ENCODE data around the gene GRID1.
"Not testable (repeated sequence)": the region's sequence is repeated elsewhere in the genome, so short reads cannot be mapped to it uniquely, and the experiment has no call there.

Gene GRID1

DNA sequence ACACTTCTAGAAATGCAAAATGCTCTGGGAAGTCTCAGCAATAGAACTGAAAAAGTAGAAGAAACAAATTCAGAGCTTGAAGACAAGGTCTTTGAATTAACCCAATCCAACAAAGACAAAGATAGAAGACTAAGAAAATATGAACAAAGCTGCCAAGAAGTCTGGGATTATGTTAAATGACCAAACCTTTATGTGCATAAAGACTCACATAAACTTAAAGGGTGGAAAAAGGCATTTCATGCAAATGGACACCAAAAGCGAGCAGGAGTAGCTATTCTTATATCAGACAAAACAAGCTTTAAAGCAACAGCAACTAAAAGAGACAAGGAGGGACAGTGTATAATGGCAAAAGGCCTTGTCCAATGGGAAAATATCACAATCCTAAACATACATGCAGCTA lies 274.3 kb downstream of the GRID1 start:
- not testable (repeated sequence) for DNase-seq

DNA sequence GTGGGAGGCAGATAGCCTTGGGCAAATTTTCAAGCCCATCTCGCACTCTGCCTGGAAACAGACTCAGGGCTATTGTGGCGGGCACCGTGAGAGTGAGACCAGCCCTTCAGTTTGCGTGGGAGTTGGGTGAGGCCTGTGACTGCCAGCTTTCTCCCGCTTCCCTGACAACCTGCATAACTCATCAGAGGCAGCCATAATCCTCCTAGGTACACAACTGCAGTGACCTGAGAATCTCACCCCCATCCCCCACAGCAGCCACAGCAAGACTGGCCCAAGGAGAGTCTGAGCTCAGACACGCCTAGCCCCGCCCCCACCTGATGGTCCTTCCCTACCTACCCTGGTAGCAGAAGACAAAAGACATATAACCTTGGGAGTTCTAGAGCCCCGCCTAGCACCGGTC lies 275.4 kb downstream of the GRID1 start:
- DNase-seq = no peak

DNA sequence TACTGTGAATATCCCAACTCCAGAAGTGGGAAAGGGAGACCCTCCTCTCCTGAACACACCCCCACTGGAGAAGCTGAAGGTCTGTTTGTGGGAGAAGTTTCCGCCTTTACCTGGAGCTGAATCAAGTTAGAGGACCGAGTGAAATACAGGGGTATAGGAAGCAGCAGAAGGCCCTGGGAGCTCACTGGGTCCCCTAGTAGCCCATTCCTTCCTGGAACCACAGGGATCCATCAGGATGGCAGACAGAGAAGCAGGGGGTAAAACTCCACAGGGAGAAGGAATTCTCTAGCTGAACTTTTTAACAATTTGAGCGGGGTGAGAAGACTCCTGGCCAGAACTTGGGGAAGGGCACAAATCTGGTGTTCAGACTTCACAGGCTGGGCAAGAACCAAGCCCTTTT lies 275.8 kb downstream of the GRID1 start:
- no peak for DNase-seq

DNA sequence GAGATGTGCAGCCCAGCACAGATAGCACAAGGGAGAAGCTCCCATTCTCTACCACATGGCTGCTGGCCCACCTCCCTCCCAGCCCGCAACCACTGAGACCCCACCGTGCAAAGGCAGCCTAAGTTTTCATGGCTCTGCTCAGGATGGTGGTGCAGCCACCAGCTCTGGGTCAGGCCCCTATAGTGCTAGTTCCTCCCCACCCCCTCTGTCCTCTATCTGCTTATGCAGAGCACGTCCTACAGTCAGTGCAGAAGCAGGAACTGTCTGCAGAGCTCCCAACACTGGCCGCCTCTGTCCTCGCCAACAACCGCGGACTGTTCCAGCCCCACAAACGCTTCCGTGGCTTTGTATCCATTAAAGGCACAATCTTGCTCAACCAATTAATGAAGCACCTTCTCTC lies 278.9 kb downstream of the GRID1 start:
- DNase-seq = peak in 53 of 58 donors; percentile 13 to 89 (median 63)

DNA sequence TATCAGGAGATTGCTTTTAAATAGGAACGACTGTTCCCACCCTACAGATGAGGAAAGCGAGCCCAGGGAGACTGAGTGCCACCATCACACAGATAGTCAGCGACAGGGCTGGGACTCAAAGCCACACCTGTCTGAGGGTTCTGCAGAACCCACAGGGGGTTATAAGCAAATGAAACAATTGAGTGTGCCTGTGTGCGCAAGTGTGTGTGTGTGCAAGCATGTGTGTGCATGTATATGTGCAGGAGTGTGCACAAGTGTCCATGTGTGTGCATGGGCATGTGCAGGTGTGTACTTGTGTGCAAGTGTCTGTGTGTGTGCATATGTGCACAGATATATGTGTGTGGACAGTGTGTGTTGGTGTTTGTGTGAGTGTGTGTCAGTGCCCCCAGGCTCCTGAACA lies 280.2 kb downstream of the GRID1 start:
- DNase-seq = no peak

DNA sequence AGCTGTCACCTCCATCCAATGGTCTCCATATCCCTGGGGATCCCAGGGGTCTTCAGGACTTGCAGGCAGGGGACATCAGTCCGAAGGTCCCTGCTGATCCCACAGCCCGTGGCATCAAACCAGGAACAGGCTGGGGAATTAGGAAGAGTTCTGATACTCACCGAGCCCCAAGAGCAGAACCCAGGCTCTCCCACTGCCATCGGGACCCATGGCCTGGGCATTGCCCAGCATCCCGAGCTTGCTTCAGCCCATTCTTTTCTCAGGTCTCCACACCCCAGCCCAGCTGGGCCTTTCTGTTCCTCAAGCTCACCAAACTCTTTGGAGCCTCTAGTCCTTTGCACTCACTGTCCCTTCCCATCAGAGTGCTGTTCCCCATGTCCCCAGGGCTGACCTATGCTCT lies 280.9 kb downstream of the GRID1 start:
- DNase-seq = no peak

DNA sequence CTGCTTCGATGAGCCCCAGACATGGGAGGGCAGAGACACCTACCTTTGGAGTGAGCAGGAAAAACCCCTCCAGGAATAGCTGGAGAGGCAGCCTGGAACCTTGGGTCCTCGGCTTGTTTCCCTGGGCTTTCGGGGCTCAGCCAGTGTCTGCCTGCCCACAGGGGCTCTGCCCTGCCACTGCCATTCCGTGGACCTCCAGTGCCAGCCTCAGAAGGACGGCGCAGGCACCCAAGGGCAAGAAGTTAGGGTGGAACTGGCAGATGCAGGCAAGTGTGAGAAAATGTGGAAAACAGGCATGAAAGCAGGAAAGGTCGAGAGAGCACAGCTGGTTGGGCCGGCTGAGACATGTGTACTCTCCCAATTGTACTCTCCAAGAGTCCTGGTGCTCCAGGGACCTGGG lies 281.5 kb downstream of the GRID1 start:
- DNase-seq = no peak

DNA sequence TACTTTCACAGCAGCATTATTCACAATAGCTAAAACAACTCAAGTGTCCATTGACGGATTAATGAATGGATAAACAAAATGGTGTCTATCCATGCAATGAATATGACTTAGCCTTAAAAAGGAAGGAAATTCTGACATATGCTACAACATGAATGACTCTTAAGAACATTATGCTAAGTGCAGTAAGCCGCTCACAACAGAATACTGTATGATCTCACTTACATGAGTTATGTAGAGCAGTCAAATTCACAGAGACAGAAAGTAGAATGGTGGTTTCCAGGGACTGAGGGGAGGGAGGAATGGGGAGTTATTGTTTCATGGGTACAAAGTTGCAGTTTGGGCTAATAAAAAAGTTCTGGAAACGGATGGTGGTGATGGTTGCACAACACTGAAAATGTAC lies 282.0 kb downstream of the GRID1 start:
- no peak for DNase-seq

DNA sequence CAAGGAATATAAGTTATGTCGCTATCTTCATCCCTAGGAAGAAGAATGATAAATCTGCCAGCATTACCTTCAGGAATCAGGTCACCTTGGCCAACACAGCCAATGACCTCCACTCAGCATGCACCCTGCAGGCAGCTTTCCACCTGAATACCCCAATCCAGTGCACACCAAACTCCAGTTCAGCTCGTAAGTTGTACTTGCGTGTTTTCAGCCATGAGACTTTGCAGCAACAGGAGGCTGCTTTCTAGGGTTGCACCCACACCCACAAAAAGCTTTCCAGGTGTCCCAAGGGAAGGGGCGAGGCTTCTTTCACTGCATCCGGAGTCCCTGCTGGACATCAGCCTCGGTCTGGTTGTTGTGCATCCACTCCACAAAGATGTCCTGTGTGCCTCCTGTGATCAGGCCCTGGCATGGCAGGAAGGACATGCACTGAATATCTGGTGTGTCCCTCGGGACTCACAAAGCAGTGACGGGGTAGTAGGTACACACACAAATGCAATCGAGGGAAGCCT lies 282.9 kb downstream of the GRID1 start:
- no peak for DNase-seq

DNA sequence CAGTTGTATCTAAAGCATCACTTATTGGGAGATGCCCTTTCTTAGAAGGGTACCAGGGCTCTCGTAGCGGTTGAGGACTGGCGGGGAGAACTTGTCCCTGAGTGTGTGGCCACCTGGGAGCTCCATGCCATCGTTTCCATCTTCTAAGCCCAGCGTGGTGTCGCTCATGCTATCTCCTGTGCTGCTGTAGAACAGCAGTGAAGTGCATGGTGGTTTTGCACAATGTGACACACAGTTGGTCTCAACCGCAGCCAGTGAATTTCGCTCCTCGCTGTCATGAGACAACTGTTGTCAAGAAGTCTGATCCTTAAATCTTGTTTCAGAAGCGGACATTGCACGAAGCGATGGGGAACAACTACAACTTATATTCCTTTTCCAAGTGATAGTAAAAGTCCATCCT lies 283.4 kb downstream of the GRID1 start:
- DNase-seq = no peak

DNA sequence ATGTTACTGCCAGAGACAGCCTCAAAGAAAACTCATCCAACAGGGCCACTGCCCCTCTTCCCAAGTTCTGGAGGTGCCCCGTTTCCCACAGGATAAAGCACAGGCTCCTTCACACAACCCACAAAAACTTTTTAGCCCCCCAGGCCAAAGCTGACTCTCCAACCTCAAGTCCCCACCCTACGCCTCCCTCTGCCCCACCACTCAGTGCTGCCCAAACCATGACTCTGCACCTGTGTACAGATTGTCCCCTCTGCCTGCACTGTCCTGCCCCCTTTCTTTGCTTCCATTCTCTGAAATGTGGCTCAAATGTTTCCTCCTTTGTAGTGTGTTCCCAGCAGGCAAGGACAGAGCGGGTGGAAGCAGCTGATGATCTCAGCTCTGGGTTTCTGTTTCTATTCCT lies 284.0 kb downstream of the GRID1 start:
- DNase-seq = no peak

DNA sequence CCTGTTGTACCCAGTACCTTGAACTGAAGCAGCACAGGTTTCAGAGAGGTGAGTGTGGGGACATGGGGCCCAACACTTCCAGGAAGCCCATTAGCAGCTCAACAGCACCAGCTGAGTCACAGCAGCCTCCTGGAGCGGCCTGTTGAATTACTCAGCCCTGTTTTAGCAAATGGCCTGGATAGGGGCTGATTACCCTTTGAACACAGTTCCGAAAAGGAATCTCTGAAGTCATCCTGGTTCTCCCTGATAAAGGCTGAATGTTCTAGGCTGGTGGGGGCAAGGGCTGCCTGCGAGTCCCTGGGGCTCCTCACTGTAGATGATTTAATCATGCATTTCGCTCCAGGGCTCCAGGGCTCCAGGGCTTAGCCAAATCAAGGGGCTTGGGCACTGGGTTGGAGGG lies 287.5 kb downstream of the GRID1 start:
- DNase-seq = peak in 4 of 58 donors; percentile 13 to 50 (median 24)

DNA sequence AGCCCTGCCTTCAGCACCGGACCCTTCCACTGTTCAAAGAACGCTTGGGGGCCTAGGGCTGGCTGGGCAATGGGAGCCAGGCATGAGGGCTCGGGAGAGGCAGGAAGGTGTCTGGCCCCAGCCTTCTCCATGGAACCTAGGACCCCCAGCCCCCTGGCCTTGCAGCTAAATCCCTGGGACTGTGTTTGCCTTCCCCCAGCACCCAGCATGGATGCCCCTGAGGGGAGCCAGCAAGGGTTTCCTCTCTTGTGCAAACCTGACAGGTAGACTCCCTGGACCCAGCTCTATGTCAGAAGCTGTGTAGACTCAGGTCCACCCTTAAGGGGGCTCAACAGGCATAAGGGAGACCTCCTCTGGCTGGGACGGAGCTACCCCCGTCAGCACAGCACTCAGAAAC lies 288.0 kb downstream of the GRID1 start:
- DNase-seq = no peak

DNA sequence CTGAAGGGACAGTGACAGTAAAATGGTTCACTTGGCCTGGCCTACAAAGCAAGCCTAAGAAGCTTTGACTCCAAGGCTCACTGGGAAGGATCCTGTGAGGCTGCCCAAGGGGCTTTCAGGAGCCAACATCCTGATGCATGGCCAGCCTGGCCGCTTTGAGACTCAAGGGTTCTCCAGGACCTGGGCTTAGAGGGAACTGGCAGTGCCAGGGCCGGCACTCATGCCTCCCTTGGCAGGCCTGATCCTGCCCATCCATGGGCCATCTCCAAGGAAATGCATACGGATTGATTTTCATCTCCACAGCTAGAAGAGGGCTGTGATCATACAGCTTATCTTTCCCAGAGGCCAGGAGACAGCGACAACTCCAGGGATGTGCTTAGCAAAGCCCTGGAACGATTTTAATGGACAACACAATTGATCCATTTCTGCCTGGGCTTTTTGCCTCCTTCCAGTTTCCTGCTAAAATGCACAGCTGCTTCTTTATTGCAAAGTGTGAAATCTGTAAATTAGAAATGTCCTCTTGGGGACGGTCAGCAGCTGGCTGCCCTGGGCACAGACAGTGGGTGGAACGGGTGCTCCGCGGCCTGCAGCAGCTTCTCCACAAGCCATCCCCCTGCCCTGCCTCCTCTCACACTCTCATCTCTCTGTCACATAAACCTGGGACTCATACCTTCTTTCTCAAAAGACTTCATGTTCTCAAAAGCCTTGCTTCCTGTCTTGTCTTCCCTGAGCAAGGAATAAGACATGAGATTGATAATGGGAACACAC lies 288.5 kb downstream of the GRID1 start:
- peak in 3 of 58 donors; percentile 12 to 26 (median 19) for DNase-seq

DNA sequence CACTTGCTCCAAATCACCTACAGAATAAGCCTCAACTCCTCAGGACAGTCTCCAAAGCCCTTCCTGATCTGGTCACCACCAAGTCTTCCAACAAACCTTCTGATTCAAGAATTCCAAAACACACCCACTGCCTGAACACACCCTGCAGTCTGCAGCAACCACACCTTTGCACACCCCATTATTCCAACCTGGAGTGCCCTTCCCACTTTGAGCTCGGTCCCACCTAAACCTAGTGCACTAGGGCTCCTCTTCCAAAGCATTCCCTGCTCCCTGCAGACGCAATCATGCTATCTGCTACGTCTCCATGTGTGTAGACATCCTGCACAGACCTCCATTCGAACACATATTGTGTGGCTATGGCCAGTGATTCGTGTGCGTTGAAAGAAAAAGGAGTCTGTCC lies 289.3 kb downstream of the GRID1 start:
- no peak for DNase-seq

DNA sequence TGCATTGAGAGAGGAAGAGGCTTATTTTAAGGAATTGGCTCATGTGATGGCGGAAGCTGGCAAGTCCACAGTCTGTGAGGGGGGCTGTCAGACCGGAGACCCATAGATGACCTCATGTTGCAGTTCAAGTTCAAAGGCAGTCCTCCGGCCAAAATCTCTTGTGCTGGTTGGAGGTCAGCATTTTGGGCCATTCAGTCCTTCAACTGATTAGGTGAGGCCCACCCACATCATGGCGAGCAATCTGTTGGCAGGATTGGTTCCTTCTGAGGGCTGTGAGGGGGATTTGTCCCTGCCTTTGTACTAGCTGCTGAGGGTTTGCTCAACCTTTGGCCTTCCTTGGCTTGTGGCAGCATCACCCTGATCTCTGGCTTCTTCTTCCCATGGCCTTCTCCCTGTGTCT lies 290.1 kb downstream of the GRID1 start:
- DNase-seq = not testable (repeated sequence)

DNA sequence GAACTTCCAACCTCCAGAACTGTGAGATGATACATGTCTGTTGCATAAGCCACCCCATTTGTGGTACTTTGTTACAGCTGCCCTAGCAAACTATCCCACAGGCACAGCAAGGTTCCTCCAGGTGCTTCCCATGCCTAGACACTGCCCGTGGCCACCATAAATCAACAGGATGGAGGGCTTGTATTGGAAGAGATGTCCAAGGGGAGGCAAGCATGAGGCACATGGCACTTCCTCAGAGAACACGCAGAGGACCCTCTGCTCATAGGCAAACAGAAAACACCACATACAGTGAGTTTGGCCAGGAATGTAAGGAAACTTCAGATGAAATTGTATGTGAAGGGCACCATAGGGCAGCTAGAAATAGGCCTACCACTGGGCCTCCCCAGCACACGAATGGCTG lies 291.1 kb downstream of the GRID1 start:
- no peak for DNase-seq

DNA sequence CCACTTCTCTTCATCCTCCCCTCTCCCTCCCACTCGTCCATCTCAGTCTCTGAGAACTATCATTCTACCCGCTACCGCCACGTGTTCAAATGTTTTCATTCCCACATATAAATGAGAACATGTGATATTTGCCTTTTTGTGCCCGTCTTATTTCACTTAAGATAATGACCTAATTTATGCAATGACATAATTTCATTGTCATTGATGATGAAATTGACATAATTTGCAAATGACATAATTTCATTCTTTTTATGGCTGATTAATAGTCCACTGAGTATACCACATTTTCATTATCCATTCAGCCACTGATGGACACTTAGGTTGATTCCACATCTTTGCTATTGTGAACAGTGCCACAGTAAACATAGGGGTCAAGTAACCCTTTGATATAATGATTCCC lies 292.3 kb downstream of the GRID1 start:
- no peak for DNase-seq

DNA sequence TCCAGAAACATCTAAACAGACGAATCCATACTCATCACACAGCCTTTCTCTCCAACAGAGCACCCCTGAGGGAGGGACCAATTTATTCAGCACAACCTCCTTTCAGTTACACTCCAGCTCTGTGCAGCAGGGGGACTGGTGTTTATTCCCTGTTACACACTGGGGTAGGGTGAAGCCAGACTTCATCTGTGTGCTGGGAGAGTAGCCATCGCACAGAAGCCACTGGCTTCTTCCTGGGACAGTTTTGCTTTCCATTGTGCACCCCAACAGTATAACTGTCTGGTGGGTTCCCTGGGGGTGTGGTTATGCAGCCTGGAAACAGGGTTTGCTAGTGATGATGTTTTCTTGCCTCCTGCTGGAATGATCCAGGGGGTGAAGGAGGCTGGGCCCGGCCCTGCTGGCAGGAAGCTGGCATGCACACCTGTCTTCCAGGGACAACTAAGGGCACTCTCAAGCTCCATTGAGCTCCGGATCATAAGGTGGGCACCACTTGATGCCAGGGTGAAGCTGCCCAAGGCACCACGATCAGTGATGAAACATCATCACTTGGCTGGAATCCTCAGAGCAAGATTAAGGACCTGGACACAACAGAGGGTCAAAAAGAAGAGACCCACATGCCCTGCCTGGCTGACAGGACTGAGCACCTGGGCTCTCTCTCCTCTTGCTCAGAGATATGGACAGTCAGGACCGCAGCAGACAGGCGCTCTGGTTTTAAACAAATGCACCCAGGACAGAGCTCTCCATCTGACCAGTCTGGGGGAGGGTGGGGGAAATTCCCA lies 293.2 kb downstream of the GRID1 start:
- DNase-seq = no peak

DNA sequence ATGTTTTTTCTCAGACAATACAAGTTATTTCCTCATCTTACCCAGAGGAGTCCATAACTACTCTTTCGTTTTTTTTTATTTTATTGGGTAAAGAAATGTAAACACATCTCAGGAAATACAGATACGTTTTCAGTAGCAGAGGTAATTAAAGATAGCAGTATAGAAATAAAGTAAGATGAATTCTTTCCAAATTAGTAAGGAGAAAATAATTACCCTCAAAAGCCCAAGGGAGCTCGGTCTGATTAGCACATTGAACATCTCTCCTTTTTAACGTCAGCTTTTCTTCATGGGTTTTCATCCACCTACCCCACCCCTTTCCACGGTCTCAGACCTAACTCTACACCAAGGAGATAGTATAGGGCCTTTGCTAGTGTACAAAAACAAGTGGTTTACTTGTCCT lies 294.2 kb downstream of the GRID1 start:
- no peak for DNase-seq

DNA sequence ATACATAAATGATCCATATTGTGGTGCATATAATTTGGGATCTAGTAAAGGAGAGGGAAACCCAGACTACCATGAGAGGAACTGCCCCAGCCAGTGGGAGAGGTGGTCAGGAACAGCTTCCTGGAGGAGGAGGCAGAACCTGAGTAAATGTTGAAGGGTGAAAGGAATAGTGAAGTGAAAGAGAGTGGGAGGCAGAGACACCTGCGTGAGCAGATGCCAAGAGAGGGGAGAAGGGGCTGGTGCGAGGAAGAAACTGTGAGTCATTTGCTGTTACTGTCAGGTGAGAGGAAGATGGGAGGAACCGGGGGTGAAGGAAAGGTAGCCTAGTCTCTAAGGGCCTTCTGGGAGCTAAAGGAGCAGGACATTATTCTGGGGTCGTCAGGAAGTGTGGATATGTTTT lies 294.8 kb downstream of the GRID1 start:
- no peak for DNase-seq

DNA sequence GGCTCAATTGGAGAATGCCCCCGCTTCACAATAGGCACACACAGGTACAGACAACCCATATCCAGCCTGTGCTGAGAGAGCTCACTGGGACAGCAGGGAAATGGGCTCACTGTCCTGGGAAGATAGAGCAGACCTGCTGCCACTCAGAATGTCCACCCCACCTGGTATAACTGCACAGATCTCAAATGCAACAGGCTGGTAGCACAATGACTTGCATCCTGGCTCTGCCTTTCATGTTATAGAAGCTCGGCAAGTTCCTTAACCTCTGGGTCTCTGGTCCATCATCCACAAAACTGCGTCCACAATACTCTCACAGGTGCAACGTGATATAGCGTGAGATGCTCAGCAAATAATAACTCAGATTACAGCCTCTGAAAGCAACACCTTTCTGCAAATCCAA lies 295.4 kb downstream of the GRID1 start:
- no peak for DNase-seq

DNA sequence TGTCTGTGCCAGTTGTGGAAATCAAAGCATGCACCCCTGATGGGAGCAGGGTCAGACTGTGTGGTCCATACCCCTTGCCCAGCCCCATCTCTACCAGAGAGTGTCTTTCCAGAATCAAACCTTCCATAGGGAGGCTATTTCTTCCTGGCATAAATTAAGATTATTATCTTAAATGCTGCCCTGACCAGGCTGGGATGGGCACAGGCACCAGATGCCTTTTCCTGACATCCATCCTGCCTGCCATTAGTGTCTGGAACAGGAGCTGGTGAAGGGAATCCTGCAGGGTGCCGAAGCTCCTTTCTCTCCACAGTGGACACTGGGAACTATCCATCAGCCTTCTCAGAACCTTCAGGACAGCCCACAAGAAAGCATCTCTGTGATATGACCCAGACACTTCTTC lies 296.3 kb downstream of the GRID1 start:
- no peak for DNase-seq
